GM13977 (cell line): ENCODE data around the gene ACSM4.
A peak's percentile ranks its signal among the peaks of the same experiment; 100 is the strongest.

Experiments
- DNase-seq: peaks from one replicate; pipeline ENCODE4 v3.0.0; 2012; ENCODE audit warnings: low spot score
- CTCF ChIP-seq: IDR thresholded peaks from 2 replicates; pipeline ENCODE4 v1.5.1; 2012; ENCODE audit warnings: mild to moderate bottlenecking, control low read depth; ENCODE audit not compliant: insufficient read depth; ENCODE audit errors: extremely low read depth, missing control alignments
- in situ Hi-C: fragments of 300-500 bp; cut with MboI; formaldehyde crosslinking; loops from one replicate; pipeline ENCODE4 v1.12.0; 2022; ENCODE audit warnings: low sequenced_read_pairs, low pct_unique_long_range_greater_than_20kb, mixed read lengths, inconsistent platforms; ENCODE audit not compliant: unreplicated experiment

Gene ACSM4

GRCh38 chr12:7373226-7373625, 69.4 kb downstream of the ACSM4 start:
- in situ Hi-C loops = no loop called here
- DNase-seq = no peak
- TF ChIP-seq CTCF = no peak

- peak; percentile 26 for DNase-seq
- peak; percentile 42 for TF ChIP-seq CTCF
- in situ Hi-C loops = no loop called here
Measured at GRCh38 chr12:7374423-7375144, 70.7 kb downstream of the ACSM4 start.

GRCh38 chr12:7375145-7375543, 71.3 kb downstream of the ACSM4 start:
- in situ Hi-C loops = no loop called here
- no peak for DNase-seq
- no peak for TF ChIP-seq CTCF

- DNase-seq = no peak
- in situ Hi-C loops = no loop called here
- TF ChIP-seq CTCF = no peak
Measured at GRCh38 chr12:7376196-7376595, 72.3 kb downstream of the ACSM4 start.
